Sigmoid colon (tissue), 4 donors: ENCODE data around the gene TTC39A.

Experiments used
- CTCF ChIP-seq, 4 experiments: fragments of 450-650 bp in 3 of 4; fragments of 200-600 bp in 1 of 4; IDR thresholded peaks; one replicate each; pipeline ENCODE4 v1.5.1; 2016 to 2019; ENCODE audit warnings: antibody characterized with exemption in 4 of 4, mild to moderate bottlenecking in 3 of 4, moderate library complexity in 2 of 4
- EP300 ChIP-seq, 4 donors: sonication (generic); formaldehyde crosslinking; IDR thresholded peaks; one replicate each; pipeline ENCODE4 v1.6.1; 2017; ENCODE audit warnings: antibody characterized with exemption in 4 of 4
- POLR2AphosphoS5 ChIP-seq, 4 donors: sonication (generic); formaldehyde crosslinking; IDR thresholded peaks; one replicate each; pipeline ENCODE4 v1.6.1; 2017; ENCODE audit warnings: antibody characterized with exemption in 4 of 4

- TF ChIP-seq CTCF (IDR thresholded peaks at IDR 0.05) (no peak), EP300 (IDR thresholded peaks at IDR 0.05) (no peak), POLR2AphosphoS5 (IDR thresholded peaks at IDR 0.05) (no peak)
Observed at GRCh38 chr1:51359879-51360278, 29.5 kb upstream of the TTC39A start.
